MM.1S (cell line): Measurements from ENCODE around the gene PKNOX1.
"Not testable (repeated sequence)": the region's sequence is repeated elsewhere in the genome, so short reads cannot be mapped to it uniquely, and the experiment has no call there.

Experiments
- DNase-seq: peaks from one replicate; pipeline ENCODE4 v3.0.0-alpha.2; 2015
- H2AFZ ChIP-seq: fragments of 300-600 bp; sonication (generic); 2 replicates; pipeline ENCODE4 v1.6.0; 2016; ENCODE audit warnings: antibody characterized with exemption, low read length
- H3F3A ChIP-seq: fragments of 300-600 bp; sonication (generic); 2 replicates; pipeline ENCODE4 v1.6.1; 2016; ENCODE audit warnings: mild to moderate bottlenecking, antibody characterized with exemption, low read length, moderate library complexity, mixed read lengths; ENCODE audit not compliant: insufficient read depth
- H3K27ac ChIP-seq: fragments of 300-600 bp; sonication (generic); 2 replicates; pipeline ENCODE4 v1.5.1; 2016; ENCODE audit warnings: mild to moderate bottlenecking, low read length
- H3K27me3 ChIP-seq: fragments of 300-600 bp; sonication (generic); replicated peaks from 2 replicates; pipeline ENCODE4 v1.6.0; 2016; ENCODE audit warnings: low read length; ENCODE audit not compliant: insufficient read depth
- H3K36me3 ChIP-seq: fragments of 300-600 bp; sonication (generic); replicated peaks from 2 replicates; pipeline ENCODE4 v1.6.1; 2016; ENCODE audit warnings: mild to moderate bottlenecking, low read length, mixed read lengths; ENCODE audit not compliant: insufficient read depth
- H3K4me1 ChIP-seq: fragments of 300-600 bp; sonication (generic); 2 replicates; pipeline ENCODE4 v1.6.1; 2016; ENCODE audit warnings: low read length, mixed read lengths
- H3K4me2 ChIP-seq: fragments of 300-600 bp; sonication (generic); 2 replicates; pipeline ENCODE4 v1.6.0; 2016; ENCODE audit warnings: low read depth, low read length
- H3K4me3 ChIP-seq: fragments of 300-600 bp; sonication (generic); 2 replicates; pipeline ENCODE4 v1.5.1; 2016; ENCODE audit warnings: low read length, mixed read lengths
- H3K79me2 ChIP-seq: fragments of 300-600 bp; sonication (generic); 2 replicates; pipeline ENCODE4 v1.6.1; 2016; ENCODE audit warnings: mixed run types, low read length, mixed read lengths
- H3K9ac ChIP-seq: fragments of 300-600 bp; sonication (generic); 2 replicates; pipeline ENCODE4 v1.6.1; 2016; ENCODE audit warnings: low read length, mixed read lengths
- H3K9me2 ChIP-seq: fragments of 300-600 bp; sonication (generic); replicated peaks from 2 replicates; pipeline ENCODE4 v1.6.1; 2016; ENCODE audit warnings: mild to moderate bottlenecking, low read length, mixed read lengths; ENCODE audit not compliant: insufficient read depth
- H3K9me3 ChIP-seq: fragments of 300-600 bp; sonication (generic); replicated peaks from 2 replicates; pipeline ENCODE4 v1.6.1; 2016; ENCODE audit warnings: mild to moderate bottlenecking, low read length, mixed read lengths; ENCODE audit not compliant: insufficient read depth
- H4K20me1 ChIP-seq: fragments of 300-600 bp; sonication (generic); 2 replicates; pipeline ENCODE4 v1.6.1; 2016; ENCODE audit warnings: mild to moderate bottlenecking, low read length, moderate library complexity, mixed read lengths; ENCODE audit not compliant: insufficient read depth
- CTCF ChIP-seq: fragments of 300-600 bp; sonication (generic); IDR thresholded peaks from 2 replicates; pipeline ENCODE4 v1.5.1; 2016; ENCODE audit warnings: antibody characterized with exemption, low read length, mixed read lengths
- EZH2 ChIP-seq: fragments of 300-600 bp; sonication (generic); optimal IDR thresholded peaks from 2 replicates; pipeline ENCODE3; 2017; ENCODE audit warnings: low read depth, mild to moderate bottlenecking, antibody characterized with exemption, low read length, mixed read lengths
- EZH2phosphoT487 ChIP-seq: fragments of 300-600 bp; sonication (generic); IDR thresholded peaks from 2 replicates; pipeline ENCODE4 v1.6.1; 2018; ENCODE audit warnings: antibody characterized with exemption, low read length

PKNOX1 gene

GRCh38 chr21:42993051-42993712, 18.8 kb downstream of the PKNOX1 start:
- H3F3A ChIP-seq, result no peaks in the 10 kb centered on the region
- H3K27me3 ChIP-seq, result no peaks in the 10 kb centered on the region
- peaks cover 19% of the 10 kb centered on the region for H3K79me2 ChIP-seq
- no peaks in the 10 kb centered on the region for H3K9me3 ChIP-seq
- H3K4me3 ChIP-seq, result no peak overlapping the region
- no peak for DNase-seq
- TF ChIP-seq CTCF (no peak), EZH2 (no peak), EZH2phosphoT487 (no peak)
- no peak overlapping the region for H2AFZ ChIP-seq
- no peak overlapping the region for H3K27ac ChIP-seq
- no peaks in the 10 kb centered on the region for H3K36me3 ChIP-seq
- no peak overlapping the region for H3K9ac ChIP-seq
- no peaks in the 10 kb centered on the region for H3K4me1 ChIP-seq
- no peaks in the 10 kb centered on the region for H3K9me2 ChIP-seq
- no peaks in the 10 kb centered on the region for H4K20me1 ChIP-seq
- H3K4me2 ChIP-seq, result no peak overlapping the region

- Histone ChIP-seq H3K27ac (no peak overlapping the region), H3K9me3 (no peaks in the 10 kb centered on the region), H3K79me2 (0 out of 2 replicates have a peak, but pooled peaks cover 5% of the 10 kb centered on the region), H3K9me2 (no peaks in the 10 kb centered on the region), H3K9ac (no peak overlapping the region), H3K36me3 (no peaks in the 10 kb centered on the region), H3K4me2 (no peak overlapping the region), H3K27me3 (no peaks in the 10 kb centered on the region), H4K20me1 (no peaks in the 10 kb centered on the region), H3K4me3 (no peak overlapping the region), H2AFZ (no peak overlapping the region), H3F3A (no peaks in the 10 kb centered on the region), H3K4me1 (no peaks in the 10 kb centered on the region)
- TF ChIP-seq EZH2phosphoT487 (no peak), EZH2 (no peak), CTCF (no peak)
- no peak for DNase-seq
Measured at GRCh38 chr21:42997053-42997452, 22.7 kb downstream of the PKNOX1 start.

- H2AFZ ChIP-seq, H3K27me3 ChIP-seq, H4K20me1 ChIP-seq, H3K4me1 ChIP-seq, H3K9me2 ChIP-seq, H3K9me3 ChIP-seq, H3F3A ChIP-seq, DNase-seq, H3K9ac ChIP-seq, H3K4me3 ChIP-seq, H3K79me2 ChIP-seq, H3K4me2 ChIP-seq, H3K27ac ChIP-seq, H3K36me3 ChIP-seq: not testable (repeated sequence)
Measured at GRCh38 chr21:42997983-42998382, 23.6 kb downstream of the PKNOX1 start.

GRCh38 chr21:42999152-42999551, 24.8 kb downstream of the PKNOX1 start:
- H3K9ac ChIP-seq, H4K20me1 ChIP-seq, H2AFZ ChIP-seq, H3K4me2 ChIP-seq, DNase-seq, H3K9me3 ChIP-seq, H3K4me3 ChIP-seq, H3K36me3 ChIP-seq, H3K27me3 ChIP-seq, H3K79me2 ChIP-seq, H3K9me2 ChIP-seq, H3K27ac ChIP-seq, H3K4me1 ChIP-seq, H3F3A ChIP-seq: not testable (repeated sequence)

GRCh38 chr21:43000041-43000440, 25.7 kb downstream of the PKNOX1 start:
- not testable (repeated sequence) for H3K27ac ChIP-seq, H2AFZ ChIP-seq, DNase-seq, H4K20me1 ChIP-seq, H3K9me3 ChIP-seq, H3K9ac ChIP-seq, H3K9me2 ChIP-seq, H3K4me3 ChIP-seq, H3F3A ChIP-seq, H3K36me3 ChIP-seq, H3K4me2 ChIP-seq, H3K4me1 ChIP-seq, H3K27me3 ChIP-seq, H3K79me2 ChIP-seq
